Measurements from ENCODE around the gene PTPRD. TPM values are rescaled to one million over a fixed set of nuclear protein-coding genes. Genes with fewer than 3 reads are reported as not detected.

The PTPRD gene
- total and polyA plus RNA-seq, 2 of the 4 experiments (the other 2 are of a cell fraction), result 0.07 to 0.18 TPM

DNA sequence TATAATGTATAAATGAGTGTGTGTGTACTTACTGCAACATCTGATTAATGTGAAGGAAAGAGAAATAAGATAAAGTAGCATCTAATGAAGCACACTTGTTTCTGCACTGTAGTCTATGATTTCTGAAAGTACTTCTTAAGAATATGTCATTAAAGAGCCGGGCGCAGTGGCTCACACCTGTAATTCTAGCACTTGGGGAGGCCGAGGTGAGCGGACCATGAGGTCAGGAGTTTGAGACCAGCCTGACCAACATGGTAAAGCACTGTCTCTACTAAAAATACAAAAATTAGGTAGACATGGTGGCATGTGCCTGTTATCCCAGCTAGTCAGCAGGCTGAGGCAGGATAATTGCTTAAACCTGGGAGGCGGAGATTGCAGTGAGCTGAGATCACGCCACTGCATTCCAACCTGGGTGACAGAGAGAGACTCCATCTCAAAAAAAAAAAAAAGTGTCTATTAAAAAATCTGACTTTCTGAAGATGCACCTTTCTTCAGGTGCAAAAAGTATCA lies 556.9 kb downstream of the PTPRD start:
- Histone ChIP-seq H2AFZ (replicated peaks; ENCODE audit: low read length, poor library complexity) (no peak overlapping the region), H3K79me1 (ENCODE audit: low read depth in 1 of 2, low read length in 2 of 2) (no peaks in the 10 kb centered on the region), H2BK120ac (ENCODE audit: low read depth, low read length) (no peak overlapping the region), H3K18ac (ENCODE audit: low read depth, low read length) (no peak overlapping the region), H4K20me1 (ENCODE audit: insufficient read depth, low read length) (no peaks in the 10 kb centered on the region), H3K4ac (ENCODE audit: low read depth, low read length) (no peak overlapping the region), H3K4me3 (ENCODE audit: insufficient read depth, low read depth, low read length) (no peak overlapping the region), H2BK5ac (ENCODE audit: low read depth, low read length, poor library complexity, severe bottlenecking) (no peak overlapping the region), H3K27me3 (ENCODE audit: control insufficient read depth, insufficient read depth, low read length) (no peaks in the 10 kb centered on the region), H3K9me1 (ENCODE audit: insufficient read depth, low read length) (no peaks in the 10 kb centered on the region), H2BK20ac (ENCODE audit: low read depth, low read length) (no peak overlapping the region), H4K8ac (ENCODE audit: low read depth in 2 of 2, low read length in 2 of 2) (no peak overlapping the region), H3K36me3 (ENCODE audit: control insufficient read depth, insufficient read depth, low read length) (no peaks in the 10 kb centered on the region), H4K5ac (ENCODE audit: low read depth, low read length) (no peak overlapping the region), H3K27ac (ENCODE audit: insufficient read depth, low read length) (no peak overlapping the region), H3K56ac (ENCODE audit: extremely low read depth, insufficient read depth, low read length) (no peak overlapping the region), H4K91ac (ENCODE audit: insufficient read depth, low read depth, low read length) (no peak overlapping the region), H2BK15ac (ENCODE audit: low read depth, low read length) (no peak overlapping the region), H2AK5ac (ENCODE audit: low read depth, low read length) (no peak overlapping the region), H3K9me3 (ENCODE audit: control insufficient read depth, insufficient read depth, low read length) (no peaks in the 10 kb centered on the region), H3K4me2 (ENCODE audit: low read depth, low read length) (no peak overlapping the region), H3K4me1 (ENCODE audit: control insufficient read depth, insufficient read depth, low read length) (no peaks in the 10 kb centered on the region), H3K9ac (ENCODE audit: low read depth, low read length) (no peak overlapping the region), H2AK9ac (replicated peaks; ENCODE audit: low read depth, low read length, poor library complexity) (no peak overlapping the region), H3K14ac (replicated peaks; ENCODE audit: low read depth, low read length) (no peak overlapping the region), H3K23ac (ENCODE audit: low read depth, low read length) (no peak overlapping the region)
- dilution Hi-C loops (cut with HindIII; ENCODE audit: low sequenced_read_pairs, unreplicated experiment), result no loop called here
- no TSS peak for BruUV-seq (replicated peaks)
- ATAC-seq (ENCODE audit: low read depth) (no peak), DNase-seq (no peak)
- intact Hi-C loops (cut with micrococcal nuclease), result no loop called here
- no CpG with 5 or more reads among the region's 6 CpGs for WGBS, 2 experiments (ENCODE audit: extremely low coverage in 2 of 2, insufficient read length in 1 of 2)
- TF ChIP-seq SMC3 (IDR thresholded peaks at IDR 0.05; ENCODE audit: low read depth, low read length), result no peak
- TF ChIP-seq CHD1 (IDR thresholded peaks at IDR 0.05; ENCODE audit: low read depth, low read length), result no peak
- TF ChIP-seq RFX5 (IDR thresholded peaks at IDR 0.05; ENCODE audit: low read depth, low read length), result no peak
- no peak for TF ChIP-seq CEBPB (IDR thresholded peaks at IDR 0.05; ENCODE audit: low read depth, low read length)
- TF ChIP-seq, protein P1, sequence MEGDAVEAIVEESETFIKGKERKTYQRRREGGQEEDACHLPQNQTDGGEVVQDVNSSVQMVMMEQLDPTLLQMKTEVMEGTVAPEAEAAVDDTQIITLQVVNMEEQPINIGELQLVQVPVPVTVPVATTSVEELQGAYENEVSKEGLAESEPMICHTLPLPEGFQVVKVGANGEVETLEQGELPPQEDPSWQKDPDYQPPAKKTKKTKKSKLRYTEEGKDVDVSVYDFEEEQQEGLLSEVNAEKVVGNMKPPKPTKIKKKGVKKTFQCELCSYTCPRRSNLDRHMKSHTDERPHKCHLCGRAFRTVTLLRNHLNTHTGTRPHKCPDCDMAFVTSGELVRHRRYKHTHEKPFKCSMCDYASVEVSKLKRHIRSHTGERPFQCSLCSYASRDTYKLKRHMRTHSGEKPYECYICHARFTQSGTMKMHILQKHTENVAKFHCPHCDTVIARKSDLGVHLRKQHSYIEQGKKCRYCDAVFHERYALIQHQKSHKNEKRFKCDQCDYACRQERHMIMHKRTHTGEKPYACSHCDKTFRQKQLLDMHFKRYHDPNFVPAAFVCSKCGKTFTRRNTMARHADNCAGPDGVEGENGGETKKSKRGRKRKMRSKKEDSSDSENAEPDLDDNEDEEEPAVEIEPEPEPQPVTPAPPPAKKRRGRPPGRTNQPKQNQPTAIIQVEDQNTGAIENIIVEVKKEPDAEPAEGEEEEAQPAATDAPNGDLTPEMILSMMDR (conservative IDR thresholded peaks at IDR 0.05; ENCODE audit: low read depth, low read length), result no peak
- no peak for TF ChIP-seq RAD21 (IDR thresholded peaks at IDR 0.05; ENCODE audit: low read length)
- no peak for TF ChIP-seq BHLHE40 (IDR thresholded peaks at IDR 0.05; ENCODE audit: low read depth, low read length)
- no peak for TF ChIP-seq RCOR1 (IDR thresholded peaks at IDR 0.05; ENCODE audit: insufficient replicate concordance, low read length)
- TF ChIP-seq NFE2L2 (IDR thresholded peaks at IDR 0.05; ENCODE audit: low read depth, low read length), result no peak
- TF ChIP-seq FOS (IDR thresholded peaks at IDR 0.05; ENCODE audit: low read depth, low read length), result no peak
- no peak for TF ChIP-seq MAZ (IDR thresholded peaks at IDR 0.05; ENCODE audit: borderline replicate concordance, low read depth, low read length)
- no peak for TF ChIP-seq POLR2A (IDR thresholded peaks at IDR 0.05; ENCODE audit: low read depth, low read length)
- ChIA-PET CTCF (no interaction called here), POLR2A (ENCODE audit: unreplicated experiment) (no interaction called here)
- in situ Hi-C loops (cut with MboI; ENCODE audit: low sequenced_read_pairs), result no loop called here
